RPMI7951 (cell line): ENCODE results near the gene SACM1L. TPM values are rescaled to one million over a fixed set of nuclear protein-coding genes. Genes with fewer than 3 reads are reported as not detected.
A peak's percentile ranks its signal among the peaks of the same experiment; 100 is the strongest.

Experiments used
- DNase-seq: peaks from one replicate; pipeline ENCODE4 v3.0.0-alpha.2; 2012; ENCODE audit warnings: low read depth
- total RNA-seq: library from RNA; depleted of rRNA; stranded (reverse); fragments of >200 nt; shearing (Covaris generic); gene quantifications from 2 replicates; pipeline ENCODE4 v1.2.3, GENCODE V29; 2014; rRNA removed

SACM1L gene
- total RNA-seq, 1 experiment from 2014 or later, result 32.3 TPM

- DNase-seq, result no peak
Observed at GRCh38 chr3:45789235-45789812, 100.1 kb downstream of the SACM1L start.

DNA sequence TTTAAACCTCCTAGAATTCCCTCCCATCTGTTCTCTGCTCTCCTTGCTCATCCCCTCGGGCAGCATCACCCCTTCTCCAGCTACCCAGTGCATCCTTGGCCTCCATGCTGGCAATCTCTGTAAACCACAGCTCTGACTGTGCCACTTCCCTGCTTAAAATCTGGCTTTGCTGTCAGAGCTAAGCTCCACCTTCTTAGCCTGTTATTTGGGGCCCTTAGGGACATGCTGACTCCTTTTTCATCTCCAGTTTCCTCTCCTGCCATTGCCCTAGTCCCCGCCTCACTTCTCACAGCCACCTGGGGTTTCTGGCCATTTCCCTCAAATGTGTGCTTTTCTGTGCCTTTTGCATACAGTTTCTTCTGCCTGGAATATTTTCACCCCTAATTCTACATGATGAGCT lies 101.4 kb downstream of the SACM1L start:
- DNase-seq, result peak; percentile 41

- no peak for DNase-seq
Observed at GRCh38 chr3:45792036-45792435, 102.8 kb downstream of the SACM1L start.

- no peak for DNase-seq
Observed at GRCh38 chr3:45792516-45793172, 103.4 kb downstream of the SACM1L start.

- no peak for DNase-seq
Observed at GRCh38 chr3:45793482-45794176, 104.4 kb downstream of the SACM1L start.

DNA sequence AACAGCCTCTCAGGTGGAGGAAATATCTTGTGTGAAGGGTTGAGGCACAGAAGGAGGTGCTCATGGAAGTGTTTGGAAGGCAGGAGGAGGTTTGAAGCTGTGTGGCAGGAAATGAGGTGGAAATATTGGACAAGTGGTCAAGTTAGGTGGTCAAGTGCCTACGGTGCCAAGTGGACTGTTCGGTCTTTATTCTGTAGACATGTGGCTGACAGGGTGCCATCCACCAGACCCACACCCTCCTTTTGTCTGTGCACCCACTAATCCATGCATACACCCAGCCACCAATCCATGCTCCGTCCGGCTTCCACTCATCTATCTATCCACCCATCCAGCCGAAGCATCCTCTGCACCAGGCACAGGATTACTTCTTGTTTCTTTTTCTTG lies 105.0 kb downstream of the SACM1L start:
- no peak for DNase-seq

DNA sequence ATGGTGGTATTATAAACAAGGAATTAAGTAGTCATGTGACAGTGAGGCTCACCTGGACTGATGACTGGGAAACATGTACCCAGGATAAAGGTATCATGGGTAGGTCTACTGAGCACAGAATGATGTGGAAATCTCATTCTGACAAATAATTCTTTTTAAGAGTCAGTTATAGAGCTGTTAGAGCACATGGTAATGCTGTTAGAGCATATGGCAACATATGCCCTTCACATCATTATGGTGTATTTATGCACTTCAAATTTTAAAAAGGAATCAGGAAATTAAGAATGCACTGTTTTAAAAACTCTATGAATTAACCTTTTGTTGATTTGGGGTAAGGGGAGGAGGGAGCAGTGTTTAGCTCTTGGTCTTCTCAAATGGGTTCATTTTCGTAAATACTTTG lies 105.5 kb downstream of the SACM1L start:
- no peak for DNase-seq

Other genes starting within 250 kb of the SACM1L start
- 40.0 and 44.9 TPM in 2 replicates for gene LIMD1, start 94.6 kb upstream of the SACM1L start, total RNA-seq
- gene SLC6A20, start 107.1 kb downstream of the SACM1L start, total RNA-seq, result under 0.01 TPM in 1 of 2 replicates, not detected in the other
- gene LZTFL1, start 152.7 kb downstream of the SACM1L start, total RNA-seq, result 26.5 and 38.3 TPM in 2 replicates
- gene CCR9, start 197.1 kb downstream of the SACM1L start, total RNA-seq, result not detected in 2 replicates